Measurements from ENCODE around the gene SLC35F3. TPM values are rescaled to one million over a fixed set of nuclear protein-coding genes. Genes with fewer than 3 reads are reported as not detected.
A peak's percentile ranks its signal among the peaks of the same experiment; 100 is the strongest.

The SLC35F3 gene
- polyA plus RNA-seq, 1 of the 3 experiments (the other 2 are of a cell fraction), result 0.87 TPM

- TF ChIP-seq YY1 (IDR thresholded peaks at IDR 0.05; ENCODE audit: low read depth) (no peak), TCF12 (IDR thresholded peaks at IDR 0.05) (no peak), MEF2A (IDR thresholded peaks at IDR 0.05; ENCODE audit: borderline replicate concordance, low read depth) (no peak), RXRA (IDR thresholded peaks at IDR 0.05; ENCODE audit: borderline replicate concordance, low read depth) (no peak), MAX (IDR thresholded peaks at IDR 0.05; ENCODE audit: low read depth) (no peak), RCOR1 (IDR thresholded peaks at IDR 0.05; ENCODE audit: low read length) (no peak), MXI1 (IDR thresholded peaks at IDR 0.05; ENCODE audit: low read depth, low read length) (peak; percentile 76), IRF3 (IDR thresholded peaks at IDR 0.05; ENCODE audit: low read depth, low read length) (no peak), CHD2 (IDR thresholded peaks at IDR 0.05; ENCODE audit: low read length, partially characterized antibody) (peak; percentile 12), REST (IDR thresholded peaks at IDR 0.05; ENCODE audit: low read depth, low read length) (no peak), RFX5 (IDR thresholded peaks at IDR 0.05; ENCODE audit: low read length) (no peak), SMC3 (IDR thresholded peaks at IDR 0.05; ENCODE audit: low read depth, low read length) (no peak), GATA2 (CRISPR knock-in tag; IDR thresholded peaks at IDR 0.05) (peak; percentile 64), EP300 (IDR thresholded peaks at IDR 0.05; ENCODE audit: borderline replicate concordance in 1 of 2, low read depth in 1 of 2, low read length in 1 of 2) (peak in 1 of 2 experiments; percentile 49; a peak in 1 of 4 replicates), PBX3 (IDR thresholded peaks at IDR 0.05) (no peak), ELF1 (IDR thresholded peaks at IDR 0.05) (no peak)
- TF ChIP-seq, protein P1, sequence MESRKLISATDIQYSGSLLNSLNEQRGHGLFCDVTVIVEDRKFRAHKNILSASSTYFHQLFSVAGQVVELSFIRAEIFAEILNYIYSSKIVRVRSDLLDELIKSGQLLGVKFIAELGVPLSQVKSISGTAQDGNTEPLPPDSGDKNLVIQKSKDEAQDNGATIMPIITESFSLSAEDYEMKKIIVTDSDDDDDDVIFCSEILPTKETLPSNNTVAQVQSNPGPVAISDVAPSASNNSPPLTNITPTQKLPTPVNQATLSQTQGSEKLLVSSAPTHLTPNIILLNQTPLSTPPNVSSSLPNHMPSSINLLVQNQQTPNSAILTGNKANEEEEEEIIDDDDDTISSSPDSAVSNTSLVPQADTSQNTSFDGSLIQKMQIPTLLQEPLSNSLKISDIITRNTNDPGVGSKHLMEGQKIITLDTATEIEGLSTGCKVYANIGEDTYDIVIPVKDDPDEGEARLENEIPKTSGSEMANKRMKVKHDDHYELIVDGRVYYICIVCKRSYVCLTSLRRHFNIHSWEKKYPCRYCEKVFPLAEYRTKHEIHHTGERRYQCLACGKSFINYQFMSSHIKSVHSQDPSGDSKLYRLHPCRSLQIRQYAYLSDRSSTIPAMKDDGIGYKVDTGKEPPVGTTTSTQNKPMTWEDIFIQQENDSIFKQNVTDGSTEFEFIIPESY (IDR thresholded peaks at IDR 0.05; ENCODE audit: borderline replicate concordance, low read depth), result no peak
- TF ChIP-seq, protein P2, sequence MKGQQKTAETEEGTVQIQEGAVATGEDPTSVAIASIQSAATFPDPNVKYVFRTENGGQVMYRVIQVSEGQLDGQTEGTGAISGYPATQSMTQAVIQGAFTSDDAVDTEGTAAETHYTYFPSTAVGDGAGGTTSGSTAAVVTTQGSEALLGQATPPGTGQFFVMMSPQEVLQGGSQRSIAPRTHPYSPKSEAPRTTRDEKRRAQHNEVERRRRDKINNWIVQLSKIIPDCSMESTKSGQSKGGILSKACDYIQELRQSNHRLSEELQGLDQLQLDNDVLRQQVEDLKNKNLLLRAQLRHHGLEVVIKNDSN (IDR thresholded peaks at IDR 0.05; ENCODE audit: borderline replicate concordance, low read depth), result no peak
Measured at GRCh38 chr1:234281826-234282489, 377.5 kb downstream of the SLC35F3 start (continued).

Measured in SK-N-SH (cell line).